Endothelial cell (in vitro differentiated cells): Measurements from ENCODE around the gene HAVCR1. TPM values are rescaled to one million over a fixed set of nuclear protein-coding genes. Genes with fewer than 3 reads are reported as not detected.
A peak's percentile ranks its signal among the peaks of the same experiment; 100 is the strongest.
"Not testable (repeated sequence)": the region's sequence is repeated elsewhere in the genome, so short reads cannot be mapped to it uniquely, and the experiment has no call there.

ENCODE experiments used
- DNase-seq: peaks from one replicate; pipeline ENCODE4 v3.0.0; 2021; ENCODE audit warnings: low spot score
- H3K27ac Mint-ChIP-seq: one replicate; pipeline ENCODE4 v1.8.0; 2021; ENCODE audit warnings: mixed read lengths, inconsistent platforms; ENCODE audit not compliant: unreplicated experiment
- H3K27me3 Mint-ChIP-seq: one replicate; pipeline ENCODE4 v1.8.0; 2021; ENCODE audit warnings: mild to moderate bottlenecking, moderate library complexity, mixed read lengths, inconsistent platforms; ENCODE audit not compliant: unreplicated experiment
- H3K36me3 Mint-ChIP-seq: one replicate; pipeline ENCODE4 v1.8.0; 2021; ENCODE audit warnings: mild to moderate bottlenecking, low read depth, mixed read lengths, inconsistent platforms; ENCODE audit not compliant: unreplicated experiment
- H3K4me1 Mint-ChIP-seq: one replicate; pipeline ENCODE4 v1.8.0; 2021; ENCODE audit warnings: mild to moderate bottlenecking, mixed read lengths, inconsistent platforms; ENCODE audit not compliant: unreplicated experiment
- H3K4me3 Mint-ChIP-seq: one replicate; pipeline ENCODE4 v1.8.0; 2021; ENCODE audit warnings: mild to moderate bottlenecking, mixed read lengths, inconsistent platforms; ENCODE audit not compliant: unreplicated experiment
- H3K9me3 Mint-ChIP-seq: one replicate; pipeline ENCODE4 v1.8.0; 2021; ENCODE audit warnings: mixed read lengths, inconsistent platforms; ENCODE audit not compliant: unreplicated experiment
- CTCF ChIP-seq: fragments of 200-600 bp; sonication (generic); IDR thresholded peaks from one replicate; pipeline ENCODE4 v1.5.0; 2021; ENCODE audit warnings: antibody characterized with exemption; ENCODE audit not compliant: unreplicated experiment
- total RNA-seq: library from RNA; stranded (reverse); fragmentation: NEBNext Ultra II Directional; extraction: Animal tissue kit (Norgen Biotek cat#: 25700); gene quantifications from one replicate; pipeline ENCODE4 v1.2.1, GENCODE V29; 2021; ENCODE audit not compliant: unreplicated experiment

HAVCR1 gene
- total RNA-seq, 1 donor from 2014 or later = not detected

- no peak for TF ChIP-seq CTCF
- no peaks in the 10 kb centered on the region for H3K9me3 Mint-ChIP-seq
- peaks cover 20% of the 10 kb centered on the region for H3K4me1 Mint-ChIP-seq
- DNase-seq = no peak
- H3K4me3 Mint-ChIP-seq = no peak overlapping the region
- H3K36me3 Mint-ChIP-seq = no peaks in the 10 kb centered on the region
- H3K27me3 Mint-ChIP-seq = peaks cover 2% of the 10 kb centered on the region
- no peak overlapping the region for H3K27ac Mint-ChIP-seq
Measured at GRCh38 chr5:157051604-157052245, 7.2 kb downstream of the HAVCR1 start.

DNA sequence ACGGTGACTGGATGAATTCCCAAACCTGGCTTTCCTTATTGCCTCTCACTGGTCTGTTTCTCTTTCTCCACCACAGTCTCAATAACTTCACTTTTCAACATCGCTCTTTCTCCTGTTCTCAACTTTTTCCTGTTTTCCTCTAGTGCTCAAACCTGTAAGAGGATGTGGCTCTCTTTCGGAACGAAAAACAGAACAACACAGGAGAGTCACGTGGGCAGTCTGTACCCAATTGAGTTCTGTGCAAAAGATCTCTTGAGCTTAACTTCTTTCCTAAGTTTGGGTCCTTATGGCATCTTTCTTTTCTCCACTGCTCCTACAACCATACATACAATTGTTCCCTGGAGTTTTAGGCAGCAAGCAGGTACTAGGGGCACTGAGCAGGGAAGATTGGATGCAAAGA, 8.9 kb downstream of the HAVCR1 start:
- TF ChIP-seq CTCF = no peak
- peak overlapping the region; percentile 68 for H3K27ac Mint-ChIP-seq

GRCh38 chr5:157049605-157050004, 9.3 kb downstream of the HAVCR1 start:
- no peaks in the 10 kb centered on the region for H3K36me3 Mint-ChIP-seq
- H3K9me3 Mint-ChIP-seq = no peaks in the 10 kb centered on the region
- TF ChIP-seq CTCF = no peak
- peaks cover 20% of the 10 kb centered on the region for H3K4me1 Mint-ChIP-seq
- no peak overlapping the region for H3K4me3 Mint-ChIP-seq
- H3K27me3 Mint-ChIP-seq = peaks cover 2% of the 10 kb centered on the region
- DNase-seq = no peak
- peak overlapping the region; percentile 68 for H3K27ac Mint-ChIP-seq

More for the DNA sequence above, 8.9 kb downstream of the HAVCR1 start:
- Mint-ChIP-seq H3K4me3 (no peak overlapping the region), H3K9me3 (no peaks in the 10 kb centered on the region), H3K36me3 (no peaks in the 10 kb centered on the region), H3K4me1 (peaks cover 20% of the 10 kb centered on the region), H3K27me3 (peaks cover 2% of the 10 kb centered on the region)
- no peak for DNase-seq

GRCh38 chr5:157047898-157048297, 11.0 kb downstream of the HAVCR1 start:
- Mint-ChIP-seq H3K4me3 (no peak overlapping the region), H3K27ac (no peak overlapping the region), H3K27me3 (peaks cover 2% of the 10 kb centered on the region), H3K36me3 (no peaks in the 10 kb centered on the region), H3K4me1 (peaks cover 20% of the 10 kb centered on the region), H3K9me3 (no peaks in the 10 kb centered on the region)
- TF ChIP-seq CTCF = no peak
- DNase-seq = no peak

DNA sequence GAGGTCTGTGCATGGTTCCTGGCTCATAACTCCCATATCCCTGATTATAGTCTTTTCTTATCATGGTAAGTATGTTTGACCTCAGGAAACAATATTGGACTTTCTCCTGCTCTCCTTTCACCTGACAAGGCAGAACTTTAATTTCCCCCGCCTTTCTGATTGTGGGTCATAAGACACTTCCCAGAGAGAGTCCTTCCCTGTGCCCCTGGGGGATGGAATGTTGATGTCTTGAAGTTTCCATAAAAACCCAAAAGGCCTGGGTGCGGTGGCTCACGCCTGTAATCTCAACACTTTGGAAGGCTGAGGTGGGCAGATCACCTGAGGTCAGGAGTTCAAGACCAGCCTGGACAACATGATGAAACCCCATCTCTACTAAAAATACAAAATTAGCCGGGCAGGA, 11.9 kb downstream of the HAVCR1 start:
- not testable (repeated sequence) for H3K27ac Mint-ChIP-seq, H3K36me3 Mint-ChIP-seq, H3K9me3 Mint-ChIP-seq, H3K4me3 Mint-ChIP-seq, H3K27me3 Mint-ChIP-seq, DNase-seq
- H3K4me1 Mint-ChIP-seq = peaks cover 20% of the 10 kb centered on the region
